Globus pallidus (tissue), 1 donor: ENCODE results near the gene PRR13.

Experiments used
- DNase-seq: peaks from one replicate; pipeline ENCODE4 v3.0.0-alpha.2; 2015; ENCODE audit warnings: low spot score

The PRR13 gene

GRCh38 chr12:53493610-53494391 lies 52.3 kb downstream of the PRR13 start:
- no peak for DNase-seq
